Measurements from ENCODE around the gene NT5DC4.

Gene NT5DC4

GRCh38 chr2:112720785-112721184 lies at the start of gene NT5DC4:
NT5DC4 (plus strand) TSS chr2:112721020; CDS start chr2:112721080, 60 bp downstream.
- DNase-seq, result no peak

GRCh38 chr2:112671801-112672200 lies 49.0 kb upstream of the NT5DC4 start:
- DNase-seq, result no peak

- no peak for DNase-seq
Measured at GRCh38 chr2:112673008-112673407, 47.8 kb upstream of the NT5DC4 start.

GRCh38 chr2:112674229-112674628 lies 46.6 kb upstream of the NT5DC4 start:
- DNase-seq, result no peak

GRCh38 chr2:112679484-112679883 lies 41.3 kb upstream of the NT5DC4 start:
- no peak for DNase-seq

GRCh38 chr2:112680666-112681101 lies 40.1 kb upstream of the NT5DC4 start:
- no peak for DNase-seq

GRCh38 chr2:112682101-112682500 lies 38.7 kb upstream of the NT5DC4 start:
- DNase-seq, result no peak

GRCh38 chr2:112683550-112684414 lies 37.0 kb upstream of the NT5DC4 start:
- no peak for DNase-seq

- DNase-seq, result no peak
Measured at GRCh38 chr2:112684415-112684775, 36.4 kb upstream of the NT5DC4 start.

GRCh38 chr2:112685271-112685884 lies 35.4 kb upstream of the NT5DC4 start:
- DNase-seq, result no peak

GRCh38 chr2:112686348-112687217 lies 34.2 kb upstream of the NT5DC4 start:
- DNase-seq, result peak; percentile 21

- peak; percentile 10 for DNase-seq
Measured at GRCh38 chr2:112687522-112687921, 33.3 kb upstream of the NT5DC4 start.

- DNase-seq, result peak; percentile 10
Measured at GRCh38 chr2:112688086-112688880, 32.5 kb upstream of the NT5DC4 start.

GRCh38 chr2:112690853-112691401 lies 29.9 kb upstream of the NT5DC4 start:
- DNase-seq, result peak; percentile 74

GRCh38 chr2:112691881-112692281 lies 28.9 kb upstream of the NT5DC4 start:
- peak; percentile 40 for DNase-seq

- DNase-seq, result peak; percentile 74
Measured at GRCh38 chr2:112692495-112692911, 28.3 kb upstream of the NT5DC4 start.

GRCh38 chr2:112692918-112693317 lies 27.9 kb upstream of the NT5DC4 start:
- peak; percentile 68 for DNase-seq

GRCh38 chr2:112693596-112693995 lies 27.2 kb upstream of the NT5DC4 start:
- peak; percentile 16 for DNase-seq

- peak; percentile 13 for DNase-seq
Measured at GRCh38 chr2:112694182-112694581, 26.6 kb upstream of the NT5DC4 start.

- no peak for DNase-seq
Measured at GRCh38 chr2:112698834-112699515, 21.8 kb upstream of the NT5DC4 start.

GRCh38 chr2:112699984-112700667 lies 20.7 kb upstream of the NT5DC4 start:
- DNase-seq, result peak; percentile 12
